Right ventricle myocardium inferior (tissue), 1 donor: ENCODE measurements around the gene SAMD7. TPM values are rescaled to one million over a fixed set of nuclear protein-coding genes. Genes with fewer than 3 reads are reported as not detected.

ENCODE experiments used
- ATAC-seq: fragments of 200-7000 bp; cut with Tn5 transposase; one replicate; pipeline ENCODE4 v1.9.1; 2020; ENCODE audit warnings: mild to moderate bottlenecking, moderate library complexity
- DNase-seq: peaks from one replicate; pipeline ENCODE4 v3.0.0; 2021; ENCODE audit errors: missing footprints
- intact Hi-C: fragments of 100-400 bp; cut with DNase I; formaldehyde crosslinking; loops from one replicate; pipeline ENCODE4 v1.11.0; 2022
- total RNA-seq: library from RNA; stranded (reverse); fragmentation: NEBNext Ultra II Directional; extraction: Animal tissue kit (Norgen Biotek cat#: 25700); gene quantifications from one replicate; pipeline ENCODE4 v1.2.1, GENCODE V29; 2021
- donor health status: DM: no; HTN: yes; CAD: no; lungs with severe emphysema.

SAMD7 gene
- total RNA-seq, 1 donor from 2014 or later: not detected

DNA sequence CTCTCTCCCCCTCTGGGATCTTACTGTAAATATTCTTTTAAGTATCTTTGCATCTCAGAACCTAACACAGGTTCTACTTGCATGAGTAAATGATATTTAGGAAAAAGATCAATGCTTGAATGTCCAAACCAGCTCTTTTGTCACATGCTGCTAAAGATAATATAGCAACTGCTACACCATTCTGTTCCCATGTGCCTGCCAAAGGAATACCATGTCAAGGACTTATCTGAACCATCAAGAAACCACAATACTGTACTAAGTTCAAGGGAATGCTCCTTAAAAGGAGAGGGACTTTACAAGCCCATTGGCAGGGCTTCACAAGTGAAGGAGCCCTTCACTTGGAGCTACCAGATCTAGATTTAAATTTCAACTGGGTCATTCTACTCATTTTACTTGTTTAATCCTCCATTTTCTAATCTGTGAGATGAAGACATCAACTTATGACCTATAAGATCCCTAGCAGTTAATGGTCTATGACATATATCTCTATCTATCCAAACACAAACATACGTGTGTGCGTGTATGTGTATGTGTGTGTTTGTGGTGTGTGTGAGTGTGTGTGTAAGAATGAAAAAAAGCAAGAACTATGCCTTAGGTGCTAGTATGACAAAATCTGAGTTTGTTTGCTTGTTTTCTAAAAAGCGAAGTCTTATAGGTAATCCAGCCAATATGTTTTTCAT is 42.2 kb downstream of the SAMD7 start:
- DNase-seq (no peak), ATAC-seq (no peak)
- intact Hi-C loops: no loop called here

DNA sequence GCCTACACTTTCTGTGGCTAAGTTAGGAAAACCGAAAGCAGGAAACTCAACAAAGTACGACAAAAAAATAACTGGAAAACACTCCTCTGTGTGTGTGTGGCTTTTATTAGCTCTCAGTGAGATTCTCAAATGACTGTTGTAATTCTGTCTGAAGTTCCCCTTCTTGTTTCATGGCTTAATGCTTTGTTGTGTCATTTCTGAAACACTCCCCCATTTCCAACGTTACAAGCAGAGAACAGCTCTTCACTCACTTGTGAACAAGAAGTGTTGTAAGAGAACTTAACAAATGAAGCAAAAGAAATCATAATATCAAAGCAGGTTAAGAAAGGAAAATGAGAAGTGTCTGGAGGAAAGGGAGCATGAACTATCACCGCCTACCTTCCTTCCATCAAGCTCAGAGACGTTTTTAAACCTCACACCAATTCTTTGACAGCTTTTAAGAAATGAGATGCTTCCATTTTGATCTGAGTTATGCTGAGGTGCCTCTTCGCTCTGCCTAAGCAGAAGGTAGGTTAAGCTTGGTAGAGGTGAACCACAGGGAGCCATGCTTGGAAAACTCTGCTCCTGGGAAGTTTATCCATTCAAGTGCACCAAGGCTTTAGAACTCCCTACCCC is 42.9 kb downstream of the SAMD7 start:
- intact Hi-C loops: no loop called here
- no peak for ATAC-seq

DNA sequence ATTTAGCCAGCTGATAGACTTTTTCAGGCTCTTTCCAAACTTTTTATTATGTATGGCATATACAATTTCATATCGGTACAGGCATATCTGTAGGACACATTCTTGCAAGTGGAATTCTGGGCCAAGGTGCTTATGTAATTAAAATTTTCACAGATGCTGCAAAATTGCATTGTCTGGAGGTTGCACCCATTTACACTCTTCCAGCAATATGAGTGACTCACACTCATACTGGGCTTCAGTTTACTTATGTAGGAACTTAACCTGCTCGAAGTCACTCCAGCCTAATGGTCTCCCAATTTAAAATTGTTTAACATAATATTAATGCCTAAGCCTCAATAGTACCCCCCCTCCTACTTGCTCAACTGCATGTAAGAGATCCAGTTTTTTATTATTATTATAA is 44.0 kb downstream of the SAMD7 start:
- intact Hi-C loops: no loop called here
- no peak for ATAC-seq
- DNase-seq: no peak

More for the DNA sequence above, 42.9 kb downstream of the SAMD7 start:
- no peak for DNase-seq

DNA sequence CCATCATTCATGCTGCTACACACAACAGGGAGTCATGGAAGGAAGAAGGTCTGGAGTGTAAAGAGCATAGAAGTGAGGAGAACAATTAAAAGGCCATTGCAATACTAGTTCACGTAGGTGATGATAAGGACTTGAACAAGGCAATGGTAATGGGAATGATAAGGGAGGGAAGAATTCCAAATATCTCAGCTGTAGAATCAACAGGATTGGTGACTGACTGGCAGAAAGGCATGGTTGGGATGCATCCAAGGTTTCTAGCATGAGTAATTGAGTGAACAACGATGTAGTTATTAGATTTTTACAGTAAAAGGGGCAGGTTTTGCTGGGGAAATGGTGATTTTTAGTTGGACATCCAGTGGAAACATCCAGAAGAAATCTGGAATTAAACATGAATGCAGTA is 52.8 kb downstream of the SAMD7 start:
- no peak for DNase-seq
- ATAC-seq: no peak
- intact Hi-C loops: loop anchor here (10.0 kb wide), 1 partner anchor 189 kb away; the partner anchor contains the start of gene MYNN

DNA sequence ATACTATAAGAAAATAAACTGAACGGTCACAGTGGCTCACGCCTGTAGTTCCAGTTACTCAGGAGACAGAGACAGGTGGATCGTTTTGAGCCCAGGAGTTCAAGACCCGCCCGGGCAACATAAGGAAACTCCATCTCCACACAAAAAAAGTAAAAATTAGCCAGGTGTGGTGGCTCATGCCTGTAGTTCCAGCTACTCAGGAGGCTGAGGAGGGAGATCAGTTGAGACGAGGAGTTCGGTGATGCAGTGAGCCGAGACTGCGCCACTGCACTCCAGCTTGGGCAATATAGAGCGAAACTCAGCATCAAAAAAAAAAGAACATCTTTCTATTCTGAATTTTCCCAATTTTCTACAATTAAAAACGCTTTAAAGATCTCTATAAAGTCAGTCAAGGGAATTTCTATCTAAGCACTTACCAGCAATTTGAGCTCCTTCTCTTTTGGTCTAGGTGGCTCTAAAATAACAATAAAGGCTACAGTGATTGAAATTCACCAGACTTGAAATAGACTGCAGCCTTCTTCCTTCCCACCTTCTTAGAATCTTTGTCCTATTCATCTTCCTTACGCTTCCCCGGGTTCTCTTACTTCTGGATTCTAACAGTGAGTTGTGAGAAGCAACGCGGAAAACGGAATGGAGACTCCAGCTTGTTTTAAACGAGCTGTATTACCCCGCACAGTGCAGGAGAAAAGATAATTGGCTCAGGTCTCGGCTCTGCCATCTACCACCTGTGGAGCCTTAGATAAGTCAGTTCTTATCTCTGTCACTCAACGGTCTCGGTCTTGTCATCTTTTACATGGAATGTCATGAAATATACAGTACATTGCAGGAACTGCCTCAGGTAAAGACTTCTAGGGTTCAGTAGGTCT is 54.4 kb downstream of the SAMD7 start:
- peak; percentile 4 for ATAC-seq
- intact Hi-C loops: loop anchor here (1.0 to 10.0 kb wide), 3 partner anchors 102 to 217 kb away; partner anchors contain the start of genes MYNN and PHC3

DNA sequence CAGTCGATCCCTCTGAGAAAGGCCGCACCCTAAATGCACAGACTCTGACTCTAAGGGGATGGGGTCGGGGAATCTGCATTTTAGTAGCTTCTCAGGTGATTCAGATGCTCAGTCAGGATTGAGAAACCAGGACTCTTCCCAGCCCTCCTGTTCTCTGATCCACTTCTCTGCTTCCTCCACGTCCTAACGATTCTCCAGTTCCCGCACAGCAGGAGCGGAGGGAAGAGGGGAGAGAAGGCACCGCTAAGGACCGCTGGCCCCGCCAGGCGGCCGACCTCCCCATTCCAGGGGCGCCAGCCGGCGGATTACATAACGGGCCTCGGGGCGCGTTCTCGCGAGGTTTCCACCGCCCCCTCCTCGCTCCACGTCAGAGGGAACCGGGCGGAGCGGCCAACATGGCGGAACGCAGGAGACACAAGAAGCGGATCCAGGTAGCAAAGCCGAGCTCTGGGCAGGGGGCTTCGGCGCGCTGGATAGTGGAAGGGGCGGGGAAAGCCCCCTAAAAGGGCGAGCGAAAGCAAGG is 55.1 kb downstream of the SAMD7 start, which contains the start of gene SEC62:
Gene SEC62, plus strand, starts transcription at position 380 of the 523 bp plus-strand sequence. Its CDS starts 16 bp downstream, at position 396.
- ATAC-seq (peak; percentile 97), DNase-seq (peak; percentile 96)
- intact Hi-C loops: loop anchor here (1.0 to 10.0 kb wide), 3 partner anchors 103 to 216 kb away; partner anchors contain the start of genes MYNN and PHC3

More for the DNA sequence above, 54.4 kb downstream of the SAMD7 start:
- DNase-seq: no peak

DNA sequence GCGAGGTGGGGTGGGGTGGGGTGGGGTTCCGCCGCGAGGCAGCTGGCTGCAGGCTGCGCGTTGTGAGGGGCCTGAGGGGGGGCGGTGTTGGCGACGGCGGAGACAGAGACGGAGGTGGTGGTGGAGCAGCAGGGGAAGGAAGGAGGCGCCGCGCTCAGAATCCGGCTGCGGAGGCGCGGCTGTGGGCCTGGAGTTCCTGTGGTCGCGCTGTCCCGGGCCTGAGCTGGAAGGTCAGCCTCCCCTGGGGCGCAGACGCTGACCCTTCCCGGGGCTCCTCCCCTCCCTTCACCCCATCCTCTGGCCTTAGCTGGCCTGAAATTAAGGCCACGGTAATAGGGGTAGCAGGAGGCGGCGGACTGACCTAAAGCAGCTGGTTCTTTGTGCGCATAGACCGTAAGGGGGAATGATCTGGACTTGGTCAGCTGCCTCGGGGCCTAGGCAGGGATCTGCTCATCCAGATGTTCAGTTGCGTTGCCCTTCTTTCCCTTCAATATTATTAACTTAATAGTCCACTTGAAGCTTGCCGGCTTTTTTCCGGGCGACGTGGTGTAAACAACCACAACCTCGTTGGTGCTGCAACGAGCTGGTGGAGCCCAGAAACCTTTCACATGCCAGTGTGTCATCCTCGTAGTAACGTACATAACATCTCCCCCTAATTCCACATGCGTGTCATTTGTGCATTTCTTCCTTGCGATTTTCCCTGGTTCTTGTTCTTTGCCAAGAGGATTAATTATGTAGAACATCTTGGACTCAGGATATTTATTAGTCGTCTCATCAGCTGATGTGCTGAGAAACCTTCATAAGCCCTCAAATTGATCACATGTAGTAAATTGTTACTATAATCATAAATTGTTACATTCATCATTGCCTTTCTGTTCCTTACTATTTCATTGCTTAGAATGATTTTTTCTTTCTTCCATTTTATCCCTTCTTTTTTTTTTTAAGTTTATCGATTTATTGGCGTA is 55.9 kb downstream of the SAMD7 start:
- peak; percentile 86 for ATAC-seq
- peak; percentile 85 for DNase-seq
- intact Hi-C loops: loop anchor here (1.0 to 10.0 kb wide), 3 partner anchors 104 to 215 kb away; partner anchors contain the start of genes MYNN and PHC3

DNA sequence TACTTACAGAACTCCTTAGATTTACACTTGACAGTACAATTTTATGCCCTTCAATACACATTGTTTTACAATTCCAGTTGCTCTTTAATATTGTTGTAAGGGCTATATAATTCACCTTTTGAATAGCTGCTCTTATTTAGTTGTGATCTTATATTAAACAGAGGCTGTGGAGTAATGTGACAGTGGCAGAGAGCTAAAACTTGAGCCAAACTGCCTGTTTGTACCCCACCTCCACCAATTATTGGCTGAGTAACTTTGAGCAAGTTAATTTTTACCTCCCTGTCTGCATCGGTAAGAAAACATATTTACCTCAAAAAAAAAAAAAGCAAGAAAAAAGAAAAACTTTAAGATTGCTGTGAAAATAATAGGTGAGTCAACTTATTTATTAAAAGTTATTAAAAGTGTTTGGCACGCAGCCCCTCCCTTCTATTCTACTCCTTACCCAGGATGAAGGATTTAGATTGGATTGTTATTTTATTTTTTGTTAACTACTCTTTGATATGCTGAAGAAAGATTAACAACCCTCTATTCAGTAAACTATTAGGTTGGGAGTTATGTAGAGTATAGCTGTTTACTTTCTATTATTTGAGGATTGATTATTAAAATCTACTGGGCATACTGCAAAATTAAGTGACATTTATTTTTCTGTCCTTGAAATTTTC is 57.0 kb downstream of the SAMD7 start:
- ATAC-seq (no peak), DNase-seq (no peak)
- intact Hi-C loops: loop anchor here (5.0 to 10.0 kb wide), 2 partner anchors 194 to 214 kb away; partner anchors contain the start of genes MYNN and PHC3

DNA sequence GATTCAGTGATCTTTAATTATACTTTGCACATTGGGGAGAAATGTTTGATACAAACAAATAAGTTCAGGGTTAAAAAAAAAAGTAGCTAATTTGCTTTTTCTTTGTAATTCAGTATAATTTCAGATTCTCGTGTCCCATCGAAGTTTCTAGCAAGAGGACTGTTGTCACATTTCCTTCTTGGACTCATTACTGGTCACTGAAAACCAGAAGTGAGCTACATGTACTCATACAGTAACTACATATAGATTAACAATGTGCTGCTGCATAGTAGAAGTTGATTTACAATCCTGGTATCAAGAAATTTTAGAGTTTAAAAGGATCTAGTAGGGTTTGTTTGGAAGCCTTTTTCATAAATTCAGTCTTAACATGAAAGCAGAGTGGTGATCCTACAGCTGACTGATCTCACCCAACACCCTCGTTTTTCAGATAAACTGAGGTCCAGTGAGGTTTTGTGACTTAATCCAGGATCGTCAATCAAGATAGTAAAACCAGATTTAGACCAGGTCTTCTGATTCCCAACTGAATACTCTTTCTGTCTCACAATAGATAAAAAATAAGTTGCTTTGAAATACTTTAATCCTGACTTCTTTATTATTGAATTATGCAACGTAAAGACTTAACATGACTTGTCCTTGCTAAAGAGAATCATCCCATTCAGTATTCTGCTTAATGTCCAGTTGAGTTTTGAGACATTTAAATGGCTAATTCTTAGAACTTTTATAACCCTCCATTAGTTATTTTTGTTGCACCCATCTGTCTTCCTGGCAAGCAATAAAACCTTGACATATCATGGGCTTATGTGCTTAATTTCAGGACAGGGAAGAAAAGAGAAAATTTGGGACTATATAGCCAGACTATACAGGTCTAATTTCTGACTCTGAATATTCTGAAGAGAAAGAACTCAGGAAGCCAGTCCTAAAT is 58.1 kb downstream of the SAMD7 start:
- DNase-seq: no peak
- ATAC-seq: no peak
- intact Hi-C loops: loop anchor here (5.0 to 10.0 kb wide), 2 partner anchors 195 to 213 kb away; partner anchors contain the start of genes MYNN and PHC3

DNA sequence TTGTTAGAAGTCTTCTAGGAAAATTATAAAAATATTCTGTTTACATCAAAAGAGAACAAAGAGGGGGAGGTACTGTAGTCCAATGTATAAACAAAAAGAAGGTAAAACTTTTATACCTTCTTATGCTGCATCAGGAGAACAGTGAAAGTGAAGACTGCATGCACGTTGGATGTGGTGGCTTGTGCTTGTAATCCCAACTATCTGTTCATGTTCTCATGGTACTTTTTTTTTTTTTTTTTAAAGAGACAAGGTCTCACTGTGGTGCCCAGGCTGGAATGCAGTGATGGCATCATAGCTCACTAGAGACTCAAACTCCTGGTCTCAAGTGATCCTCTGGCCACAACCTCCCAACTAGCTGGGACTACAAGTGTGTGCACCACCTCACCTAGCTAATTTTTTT is 59.5 kb downstream of the SAMD7 start:
- DNase-seq: no peak
- intact Hi-C loops: no loop called here
- no peak for ATAC-seq

DNA sequence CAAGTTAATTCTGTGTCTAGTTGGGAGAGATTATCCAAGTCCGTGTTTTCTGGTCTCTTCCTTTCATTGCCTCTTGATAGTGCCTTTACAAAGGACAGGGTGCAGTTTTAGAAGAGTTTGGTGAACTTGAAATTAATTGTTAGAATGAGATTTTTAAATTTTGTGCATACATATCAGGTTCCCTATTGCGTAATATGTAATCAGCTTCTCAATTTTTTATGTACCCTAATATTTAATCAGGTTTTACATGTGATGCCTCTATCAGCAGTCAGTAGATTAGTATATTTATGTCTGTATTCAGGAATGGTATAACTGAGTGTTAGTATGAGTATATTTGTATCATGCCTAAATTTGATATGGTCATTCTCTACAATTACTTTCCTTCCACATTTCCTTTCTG is 60.1 kb downstream of the SAMD7 start:
- intact Hi-C loops: no loop called here
- no peak for ATAC-seq
- DNase-seq: no peak

DNA sequence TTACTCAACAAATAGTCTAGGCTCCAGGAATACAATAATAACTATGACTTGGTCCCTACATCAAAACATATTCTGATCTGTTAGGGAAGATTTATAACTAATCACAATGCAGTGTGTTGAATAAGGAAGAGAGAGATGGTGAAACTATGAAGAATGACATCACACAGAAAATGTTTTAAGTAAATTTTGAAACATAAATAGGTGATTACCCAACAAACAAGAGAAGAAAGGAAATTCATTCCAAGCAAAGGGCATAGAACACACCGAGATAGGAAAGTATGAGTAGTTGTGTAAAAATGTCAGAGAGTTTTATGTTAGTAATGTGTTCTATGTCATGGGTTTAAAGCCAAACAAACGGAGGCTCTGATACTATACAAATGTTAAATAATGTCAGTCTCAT is 68.7 kb downstream of the SAMD7 start:
- intact Hi-C loops: no loop called here
- ATAC-seq: no peak
- DNase-seq: no peak

DNA sequence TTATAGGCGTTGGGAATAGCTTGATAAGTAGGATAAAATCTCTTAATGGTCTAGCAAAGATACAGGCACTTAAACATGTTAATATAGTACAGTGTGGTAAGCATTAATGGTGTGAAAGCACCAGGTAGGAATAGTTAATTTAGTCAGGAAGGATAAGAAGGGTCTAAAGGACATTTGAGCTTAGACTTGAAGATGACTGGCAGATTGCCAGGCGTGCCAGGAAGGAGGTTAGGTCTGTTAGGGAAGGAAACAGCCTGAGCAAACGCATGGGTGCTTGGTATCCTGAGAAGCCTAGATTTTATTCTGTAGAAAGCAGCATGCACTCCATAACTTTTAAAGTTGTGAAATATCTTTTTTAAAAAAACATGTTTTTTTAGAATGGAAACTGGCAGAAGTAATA is 72.9 kb downstream of the SAMD7 start:
- ATAC-seq (no peak), DNase-seq (no peak)
- intact Hi-C loops: no loop called here
